Activated naive CD4-positive, alpha-beta T cell (primary cell): ENCODE measurements around the gene MED29.
A peak's percentile ranks its signal among the peaks of the same experiment; 100 is the strongest.
"Not testable (repeated sequence)": the region's sequence is repeated elsewhere in the genome, so short reads cannot be mapped to it uniquely, and the experiment has no call there.

ENCODE experiments used
- DNase-seq, 4 experiments: peaks; one replicate each; lab custom pipeline; 2025; lab: John Stamatoyannopoulos, UW

The MED29 gene

GRCh38 chr19:39370735-39371134 lies 20.4 kb upstream of the MED29 start:
- DNase-seq: no peak

DNA sequence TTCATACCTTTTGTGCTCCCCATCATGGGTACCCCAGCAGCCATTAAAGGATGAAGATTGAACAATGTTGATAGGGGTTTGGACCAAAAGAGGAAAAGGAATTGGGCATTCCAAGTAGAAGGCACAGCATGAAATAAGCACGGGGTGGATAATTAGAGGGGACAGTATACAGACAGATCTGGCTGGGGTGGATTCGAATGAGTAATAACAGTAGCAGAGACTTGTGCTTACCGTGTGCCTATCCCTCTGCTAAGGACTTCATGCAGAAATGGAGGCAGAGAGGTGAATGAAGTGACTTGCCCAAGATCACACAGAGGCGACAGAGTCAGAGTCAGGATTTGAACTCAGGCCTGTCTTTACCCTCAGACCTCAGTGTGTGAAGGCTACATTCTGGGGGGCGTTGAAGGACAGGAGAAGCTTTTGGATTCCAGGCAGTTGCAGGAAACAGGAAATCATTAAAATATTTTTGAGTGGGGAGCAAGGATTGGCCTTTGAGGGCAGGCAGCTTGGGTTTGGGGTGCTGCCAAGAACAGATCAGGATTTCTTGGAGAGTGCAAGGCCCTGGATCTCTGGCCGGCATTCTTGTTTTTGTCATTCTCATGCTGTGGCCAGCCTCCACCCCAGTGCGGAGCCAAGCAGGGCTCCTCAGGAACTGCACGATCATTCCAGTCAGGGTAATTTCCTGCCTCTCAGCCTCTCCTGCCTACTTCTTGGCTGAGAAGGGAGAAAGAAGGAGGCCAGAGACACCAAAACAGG lies 19.0 kb upstream of the MED29 start:
- no peak for DNase-seq

GRCh38 chr19:39372941-39373340 lies 18.2 kb upstream of the MED29 start:
- no peak for DNase-seq

GRCh38 chr19:39375929-39376328 lies 15.2 kb upstream of the MED29 start:
- DNase-seq: no peak

GRCh38 chr19:39377373-39378362 lies 13.5 kb upstream of the MED29 start:
- DNase-seq: no peak

GRCh38 chr19:39379366-39379765 lies 11.8 kb upstream of the MED29 start:
- DNase-seq: not testable (repeated sequence)

DNA sequence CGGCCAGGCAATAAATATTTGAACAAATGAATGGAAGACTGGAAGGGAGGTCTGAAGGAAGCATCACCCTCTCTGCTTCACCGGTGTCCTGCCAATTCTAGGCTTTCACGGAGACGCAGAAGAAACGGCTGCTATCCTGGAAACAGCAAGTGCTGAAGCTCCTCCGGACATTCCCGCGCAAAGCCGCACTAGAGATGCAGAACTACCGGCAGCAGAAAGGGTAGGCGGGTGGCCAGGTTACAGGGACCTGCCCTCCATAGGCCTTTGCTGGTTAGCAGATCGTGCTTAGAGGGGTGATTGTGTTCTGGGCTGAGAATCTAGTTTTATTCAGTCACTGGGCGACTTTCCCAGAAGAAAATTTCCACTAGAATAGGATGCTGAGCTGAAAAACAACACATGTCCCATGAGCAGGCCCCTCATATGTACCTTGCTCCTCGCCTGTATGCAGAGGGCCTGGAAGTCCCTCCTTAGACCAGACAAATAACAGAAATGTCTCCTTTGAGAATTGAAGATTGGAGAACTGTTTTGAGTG lies 11.2 kb upstream of the MED29 start:
- DNase-seq: no peak

GRCh38 chr19:39380521-39381502 lies 10.4 kb upstream of the MED29 start:
- no peak for DNase-seq

DNA sequence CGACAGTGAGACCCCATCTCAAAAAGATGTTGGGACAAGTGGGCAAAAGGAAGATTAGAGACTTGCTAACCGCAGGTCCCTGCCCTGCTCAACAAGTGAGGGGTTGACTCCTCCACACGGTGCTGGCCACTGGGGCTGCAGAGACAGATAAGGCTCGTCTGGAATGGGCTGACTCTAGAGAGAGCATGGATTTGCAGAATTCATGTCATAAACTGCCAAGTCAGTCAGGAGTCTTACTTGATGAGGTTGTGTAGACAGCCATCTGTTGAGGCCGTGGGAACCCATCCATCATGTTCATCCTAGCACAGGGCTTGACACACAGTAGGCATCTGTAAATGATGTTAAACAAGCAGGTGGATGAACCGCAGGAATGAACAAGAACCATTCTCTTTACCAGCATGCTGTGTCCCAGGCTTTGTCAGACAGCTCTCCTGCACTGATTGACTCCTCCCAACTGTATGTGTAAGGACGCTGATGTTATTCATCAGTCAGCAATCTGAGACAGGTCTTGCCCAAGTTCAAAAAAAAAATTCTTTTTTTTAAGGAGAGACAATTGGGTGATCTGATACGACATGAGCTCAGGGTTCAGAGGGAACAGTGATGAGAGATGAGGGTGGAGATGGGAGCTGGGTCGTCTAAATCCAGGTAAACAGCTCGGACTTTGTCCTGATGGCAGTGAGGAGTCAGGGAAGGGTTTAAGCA lies 9.1 kb upstream of the MED29 start:
- no peak for DNase-seq

DNA sequence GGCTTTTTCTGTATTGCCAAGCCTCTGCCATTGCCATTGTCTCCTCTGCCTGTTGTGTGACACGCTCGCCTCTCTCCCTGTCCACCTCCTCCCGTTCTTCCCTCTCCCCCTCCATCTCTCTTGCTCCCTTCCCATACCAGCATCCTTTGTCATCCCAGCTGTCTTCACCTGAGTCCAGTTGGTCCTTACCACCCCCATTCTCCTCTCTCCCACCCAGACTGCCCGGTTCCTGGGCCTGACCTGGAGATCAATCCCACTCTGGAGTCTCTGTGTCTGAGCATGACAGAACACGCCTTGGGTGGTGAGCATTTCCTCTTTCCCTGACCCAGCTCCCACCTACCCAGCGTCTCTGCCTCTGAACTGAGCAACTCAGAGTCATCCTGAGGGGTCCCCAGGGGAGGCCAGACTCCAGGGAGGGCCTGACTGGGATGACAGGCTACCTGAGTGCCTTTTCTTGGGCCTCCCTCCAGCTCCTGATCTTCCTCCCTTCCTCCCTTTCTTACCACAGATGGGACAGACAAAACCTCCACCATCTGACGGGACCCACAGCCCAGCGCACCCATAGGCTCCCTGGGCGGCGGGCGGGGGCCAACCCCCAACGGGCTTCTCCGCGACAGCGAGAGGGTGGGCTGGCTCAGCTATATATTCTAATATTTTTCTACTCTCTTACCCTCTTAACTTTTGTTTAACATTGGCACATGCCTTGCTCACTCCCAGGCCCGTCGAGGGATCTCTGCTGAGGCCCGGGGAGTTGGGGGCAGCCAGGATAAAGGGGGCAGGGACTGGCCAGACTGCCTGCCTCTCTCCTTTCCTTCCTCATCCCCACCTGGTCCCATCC lies 8.0 kb upstream of the MED29 start:
- DNase-seq: no peak

- no peak for DNase-seq
These were observed 6.2 kb upstream of the MED29 start for GRCh38 chr19:39384839-39385568.

DNA sequence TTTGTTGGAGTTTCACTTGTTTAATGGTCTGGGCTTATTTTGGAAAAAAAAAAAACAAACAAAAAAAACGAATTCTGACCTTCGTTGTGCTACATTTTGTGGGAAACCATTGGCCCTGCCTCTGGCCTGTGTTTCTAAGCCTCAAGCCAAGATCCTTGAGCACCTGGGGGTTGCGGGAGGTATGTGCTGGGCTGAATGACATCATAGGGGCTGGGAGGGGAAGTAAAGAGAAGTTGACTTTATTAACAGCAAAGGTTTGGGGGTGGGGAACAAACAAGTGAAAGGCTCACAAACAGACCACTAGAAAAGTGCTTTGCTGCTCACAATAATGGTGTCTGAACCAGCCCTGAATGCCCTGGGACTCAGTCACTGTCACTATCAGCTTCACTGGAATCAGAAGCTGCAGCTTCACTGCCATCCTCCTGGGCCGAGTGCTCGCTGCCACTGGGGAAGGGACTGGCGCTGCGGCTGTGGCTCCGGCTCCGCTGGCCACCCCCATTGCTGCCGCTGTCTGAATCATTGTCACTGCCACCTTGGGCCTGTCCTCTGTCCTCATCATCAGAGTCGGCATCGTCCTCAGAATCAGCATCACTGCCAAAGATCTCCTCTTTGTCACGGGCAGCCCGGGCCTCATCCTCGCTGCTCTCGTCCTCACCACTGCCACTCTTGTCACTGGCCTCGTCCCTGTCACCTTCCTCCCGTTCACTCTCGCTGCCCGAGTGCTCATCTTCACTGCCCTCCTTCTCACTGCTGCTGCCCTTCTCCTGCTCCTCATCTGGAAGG lies 5.4 kb upstream of the MED29 start:
- DNase-seq: no peak

DNA sequence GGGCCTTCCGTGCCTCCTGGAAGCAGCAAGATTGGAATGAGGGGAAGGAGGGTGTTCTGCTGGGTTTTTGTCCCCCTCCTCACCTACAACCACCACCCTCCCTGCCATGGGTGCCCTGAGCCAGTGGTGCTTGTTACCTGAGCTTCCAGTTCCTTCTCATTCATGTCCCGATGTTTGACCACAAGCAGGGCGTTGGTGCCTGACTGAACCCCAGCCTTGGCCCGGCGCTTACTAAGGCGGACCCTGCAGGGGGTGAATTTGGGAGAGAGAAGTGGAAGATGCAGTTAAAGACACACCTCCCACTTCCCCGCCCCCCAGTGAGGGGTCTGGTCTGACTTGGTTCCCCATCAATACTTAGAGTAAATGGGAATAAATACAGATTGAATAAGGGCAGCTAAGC lies 4.6 kb upstream of the MED29 start:
- DNase-seq: no peak

DNA sequence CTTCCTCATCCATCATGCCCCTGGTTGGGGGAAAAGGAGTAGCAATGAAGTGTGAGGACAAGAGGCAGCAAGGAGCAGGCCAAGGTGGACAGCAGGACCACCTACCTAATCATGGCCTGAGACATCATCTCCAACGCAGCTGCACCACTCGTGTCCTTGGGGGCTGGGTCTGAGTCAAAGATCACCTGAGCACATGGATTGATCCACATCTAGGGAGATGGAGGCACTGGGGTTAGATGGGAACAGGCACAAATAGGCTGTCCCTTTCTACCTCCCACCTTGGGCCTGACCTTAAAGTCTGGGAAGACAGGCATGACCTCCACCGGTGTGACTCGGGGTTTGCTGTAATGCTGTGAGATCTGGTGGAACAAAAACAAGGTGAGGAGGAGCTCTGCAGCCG lies 2.5 kb upstream of the MED29 start:
- DNase-seq: no peak

- DNase-seq: no peak
These were observed 1.4 kb upstream of the MED29 start for GRCh38 chr19:39389631-39390414.

DNA sequence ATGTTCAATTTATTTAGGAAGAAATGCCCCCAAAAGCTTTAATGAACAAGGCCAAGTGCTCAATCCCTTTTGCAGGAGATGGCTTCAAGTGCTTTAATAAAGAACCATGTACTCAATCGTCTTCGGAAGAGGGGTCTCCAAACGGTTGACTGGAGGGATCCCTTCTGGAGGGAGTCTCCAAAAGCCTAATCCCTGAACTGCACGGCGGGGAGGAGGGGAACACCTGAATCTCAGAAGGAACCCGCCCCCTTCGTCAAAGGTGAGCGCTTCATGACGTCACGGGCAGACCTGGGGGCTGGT lies 777 bp upstream of the MED29 start:
- DNase-seq: no peak

GRCh38 chr19:39397360-39398296 lies 6.5 kb downstream of the MED29 start:
- DNase-seq: peak; percentile 83 to 96 (median 95)
